ENCODE results near the gene RPL19. TPM values are rescaled to one million over a fixed set of nuclear protein-coding genes. Genes with fewer than 3 reads are reported as not detected.
A peak's percentile ranks its signal among the peaks of the same experiment; 100 is the strongest.

The RPL19 gene
- total RNA-seq (2014; rRNA removed; shearing (Covaris generic)) (1,500 and 1,636 TPM in 2 replicates), polyA plus RNA-seq (2016; fragmentation: Nextera tagmentation; extraction: Ambion mirVana) (892 and 903 TPM in 2 replicates)

DNA sequence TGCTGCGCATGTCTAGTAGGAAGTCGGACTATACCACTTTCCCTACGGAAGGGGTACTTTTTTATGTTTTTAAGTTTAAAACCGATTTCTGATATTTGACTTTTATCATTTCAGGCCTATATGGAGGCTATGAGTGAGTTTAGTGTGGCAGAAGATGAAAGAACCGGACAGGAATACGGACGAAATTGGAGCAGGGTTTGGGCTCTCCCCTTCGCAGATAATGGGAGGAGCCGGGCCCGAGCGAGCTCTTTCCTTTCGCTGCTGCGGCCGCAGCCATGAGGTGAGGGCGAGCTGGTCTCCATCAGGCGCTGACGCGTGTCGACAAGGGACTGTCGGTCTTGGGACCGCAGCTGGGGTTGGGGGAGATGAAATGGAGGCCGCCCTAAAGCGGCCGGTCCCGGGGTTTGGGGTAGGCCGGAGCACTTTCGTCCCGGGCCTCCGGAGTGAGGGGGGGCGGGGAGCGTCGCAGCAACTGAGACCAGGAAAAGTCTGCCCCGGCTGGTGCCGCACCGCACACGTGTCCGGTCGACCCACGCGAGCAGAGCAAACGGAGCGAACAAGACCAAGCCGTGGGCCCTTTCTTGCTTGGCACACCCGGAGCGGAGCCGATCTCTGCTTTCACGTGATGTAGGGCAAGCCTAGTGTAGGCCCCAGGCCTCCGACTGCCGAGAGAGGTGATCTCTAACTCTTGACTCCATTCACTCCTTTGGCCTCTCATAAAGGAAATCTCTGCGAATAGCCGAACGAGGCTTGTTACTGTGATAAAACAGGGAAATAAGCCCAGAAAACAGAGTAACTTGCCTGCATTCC is at the start of gene RPL19:
RPL19 (plus strand) TSS at position 214 of the 810 bp plus-strand sequence; CDS start at position 276, 62 bp downstream.
- Histone ChIP-seq H3K27ac (peak within 1 kb of the TSS; percentile 89), H3K9me2 (ENCODE audit: insufficient read depth) (no peaks in the 10 kb centered on the region), H3K79me2 (ENCODE audit: insufficient read depth) (peaks cover 42% of the 10 kb centered on the region), H4K20me1 (ENCODE audit: insufficient read depth) (no peaks in the 10 kb centered on the region; the same call in 1 of the 2 replicates), H3K4me1 (ENCODE audit: insufficient read depth) (peaks cover 22% of the 10 kb centered on the region), H3F3A (ENCODE audit: insufficient read depth) (peaks cover 63% of the 10 kb centered on the region), H3K9me3 (ENCODE audit: low read depth) (no peaks in the 10 kb centered on the region), H3K36me3 (ENCODE audit: low read depth) (peaks cover 35% of the 10 kb centered on the region), H3K9ac (peak within 1 kb of the TSS; percentile 94), H3K4me2 (ENCODE audit: unreplicated experiment) (peak within 1 kb of the TSS; percentile 97), H2AFZ (peak within 1 kb of the TSS; percentile 85), H3K27me3 (replicated peaks; ENCODE audit: insufficient read depth) (no peaks in the 10 kb centered on the region), H3K4me3 (peak within 1 kb of the TSS; percentile 86)
- in situ Hi-C loops (cut with MboI), result no loop called here
- no peak for TF ChIP-seq EZH2phosphoT487 (IDR thresholded peaks at IDR 0.05; ENCODE audit: insufficient read depth, low read depth)
- TF ChIP-seq EZH2 (IDR thresholded peaks at IDR 0.05; ENCODE audit: insufficient read depth, poor library complexity, severe bottlenecking), result no peak
- WGBS, 2 experiments (ENCODE audit: low coverage in 1 of 2, low lambda C conversion rate in 2 of 2, missing lambda C conversion rate in 2 of 2), result 1 to 2% methylated on average over 44 to 52 of the region's 52 CpGs
- peak; percentile 84 for DNase-seq

DNA sequence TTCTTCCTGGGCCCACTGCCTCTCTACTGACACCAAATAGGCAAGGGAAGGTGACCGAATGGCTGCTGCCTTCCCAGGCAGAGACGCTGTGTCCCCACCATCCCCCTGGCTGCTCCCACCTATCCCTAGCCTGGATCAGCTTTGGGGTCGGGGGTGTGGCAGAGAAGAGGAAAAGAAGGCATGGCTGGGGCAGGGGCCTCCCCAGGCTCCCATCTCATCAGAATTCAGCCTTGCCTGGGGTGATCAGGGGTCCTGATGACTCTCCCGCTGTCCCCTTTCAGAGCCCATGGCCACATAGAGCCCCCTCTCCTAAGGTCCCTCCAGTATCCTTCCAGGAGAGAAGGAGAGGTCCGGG is 49.3 kb upstream of the RPL19 start:
- Histone ChIP-seq H2AFZ (no peak overlapping the region), H3K4me3 (no peak overlapping the region), H3K4me1 (ENCODE audit: insufficient read depth) (no peaks in the 10 kb centered on the region), H3K27ac (no peak overlapping the region), H3K9me3 (ENCODE audit: low read depth) (no peaks in the 10 kb centered on the region), H3K27me3 (replicated peaks; ENCODE audit: insufficient read depth) (no peaks in the 10 kb centered on the region; the same call in 1 of the 2 replicates), H3K4me2 (ENCODE audit: unreplicated experiment) (no peak overlapping the region), H3K36me3 (ENCODE audit: low read depth) (no peaks in the 10 kb centered on the region), H3K9ac (no peak overlapping the region), H3K79me2 (ENCODE audit: insufficient read depth) (no peaks in the 10 kb centered on the region), H4K20me1 (ENCODE audit: insufficient read depth) (no peaks in the 10 kb centered on the region), H3K9me2 (ENCODE audit: insufficient read depth) (no peaks in the 10 kb centered on the region), H3F3A (ENCODE audit: insufficient read depth) (0 out of 2 replicates have a peak, but pooled peaks cover 5% of the 10 kb centered on the region)
- WGBS, 2 experiments (ENCODE audit: low coverage in 1 of 2, low lambda C conversion rate in 2 of 2, missing lambda C conversion rate in 2 of 2), result 56 to 59% methylated on average over 5 of the region's 5 CpGs
- no peak for DNase-seq
- TF ChIP-seq EZH2phosphoT487 (IDR thresholded peaks at IDR 0.05; ENCODE audit: insufficient read depth, low read depth), result no peak
- TF ChIP-seq EZH2 (IDR thresholded peaks at IDR 0.05; ENCODE audit: insufficient read depth, poor library complexity, severe bottlenecking), result no peak
- in situ Hi-C loops (cut with MboI), result loop anchor here (5.0 kb wide), 1 partner anchor 163 kb away; no protein-coding TSS in a partner anchor

DNA sequence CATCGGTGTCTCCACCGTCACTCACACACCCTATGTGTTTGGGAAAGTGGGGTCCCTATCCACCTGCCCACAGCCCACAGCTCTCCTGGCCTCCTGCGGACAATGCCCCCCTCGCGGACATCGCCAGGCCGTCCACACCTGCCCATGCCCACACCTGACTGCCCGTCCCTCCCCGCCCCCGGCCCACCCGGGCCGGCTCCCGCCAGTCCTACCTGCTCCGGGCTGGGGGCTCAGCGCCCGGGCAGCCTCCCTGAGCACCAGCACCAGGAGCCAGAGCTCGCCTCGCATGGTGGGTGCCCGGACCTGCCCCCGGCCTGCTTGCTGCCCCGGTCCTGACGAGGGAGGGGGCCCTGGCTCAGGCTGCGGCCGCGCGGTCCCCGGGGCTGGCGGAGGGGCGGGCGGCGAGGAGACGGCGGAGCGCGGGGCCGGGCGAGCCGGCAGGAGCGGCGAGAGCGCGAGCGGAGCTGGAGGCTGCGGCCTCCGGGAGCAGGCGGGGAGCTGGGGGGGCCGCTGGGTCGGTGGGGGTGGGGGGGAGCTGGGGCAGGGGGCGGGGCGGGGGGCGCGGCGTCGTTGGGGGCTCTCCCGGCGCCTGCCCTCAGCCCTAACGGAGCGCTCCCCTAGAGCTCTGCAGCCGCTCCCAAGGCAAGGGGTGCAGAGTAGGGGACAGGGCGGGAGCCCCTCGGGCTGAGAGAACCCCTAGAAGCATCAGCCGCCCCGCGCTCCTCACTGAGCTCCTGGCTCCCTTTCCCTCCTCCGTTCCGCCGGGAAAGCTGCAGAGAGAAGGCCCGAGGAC is 48.7 kb upstream of the RPL19 start, which contains the start of gene PLXDC1:
PLXDC1 (minus strand) TSS at position 488 of the 793 bp plus-strand sequence; CDS start at position 288, 200 bp downstream.
- 5 to 14% methylated on average over 9 to 49 of the region's 68 CpGs for WGBS, 2 experiments (ENCODE audit: low coverage in 1 of 2, low lambda C conversion rate in 2 of 2, missing lambda C conversion rate in 2 of 2)
- TF ChIP-seq EZH2phosphoT487 (IDR thresholded peaks at IDR 0.05; ENCODE audit: insufficient read depth, low read depth) (no peak), EZH2 (IDR thresholded peaks at IDR 0.05; ENCODE audit: insufficient read depth, poor library complexity, severe bottlenecking) (no peak)
- peak; percentile 48 for DNase-seq
- no peaks in the 10 kb centered on the region for H3K9me2 ChIP-seq (ENCODE audit: insufficient read depth)
- no peaks in the 10 kb centered on the region for H3K36me3 ChIP-seq (ENCODE audit: low read depth)
- H3K27me3 ChIP-seq (replicated peaks; ENCODE audit: insufficient read depth), result no peaks in the 10 kb centered on the region; the same call in 1 of the 2 replicates
- 0 out of 2 replicates have a peak, but pooled peaks cover 5% of the 10 kb centered on the region for H3F3A ChIP-seq (ENCODE audit: insufficient read depth)
- in situ Hi-C loops (cut with MboI), result loop anchor here (5.0 kb wide), 1 partner anchor 164 kb away; no protein-coding TSS in a partner anchor
- H4K20me1 ChIP-seq (ENCODE audit: insufficient read depth), result no peaks in the 10 kb centered on the region
- H3K4me3 ChIP-seq, result peak within 1 kb of the TSS; percentile 99
- no peaks in the 10 kb centered on the region for H3K4me1 ChIP-seq (ENCODE audit: insufficient read depth)
- no peaks in the 10 kb centered on the region for H3K79me2 ChIP-seq (ENCODE audit: insufficient read depth)
- no peak within 1 kb of the TSS; the same call in 1 of the 2 replicates for H2AFZ ChIP-seq
- no peak within 1 kb of the TSS for H3K9ac ChIP-seq
- H3K4me2 ChIP-seq (ENCODE audit: unreplicated experiment), result peak within 1 kb of the TSS; percentile 98
- no peaks in the 10 kb centered on the region for H3K9me3 ChIP-seq (ENCODE audit: low read depth)
- no peak within 1 kb of the TSS for H3K27ac ChIP-seq

Data from GM23248 (cell line).